ENCODE results near the gene BEND2. TPM values are rescaled to one million over a fixed set of nuclear protein-coding genes. Genes with fewer than 3 reads are reported as not detected.

The BEND2 gene
- total and polyA plus RNA-seq, 10 of the 15 experiments (the other 5 are each of a cell fraction or from before 2014, with no cell fraction given) = not detected

DNA sequence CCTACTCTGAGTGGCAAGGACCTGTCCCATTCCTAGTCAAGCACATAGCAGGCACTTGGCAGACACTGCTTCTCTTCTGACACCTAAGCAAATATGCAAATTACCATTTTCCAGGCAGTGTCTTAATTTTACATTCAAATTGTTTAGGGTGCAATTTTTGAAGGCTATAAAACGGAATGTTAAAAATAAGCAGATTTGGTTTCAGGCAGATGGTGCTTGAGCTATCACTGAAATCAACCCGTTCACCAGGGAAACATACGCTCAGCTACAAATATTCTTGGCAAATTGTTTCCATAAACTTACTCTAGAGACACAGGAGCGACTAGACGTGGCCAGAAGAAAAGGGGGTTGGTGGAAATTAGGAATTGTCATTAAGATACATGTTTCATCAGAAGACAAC lies 45.7 kb downstream of the BEND2 start (continued):
- TF ChIP-seq, protein P1, sequence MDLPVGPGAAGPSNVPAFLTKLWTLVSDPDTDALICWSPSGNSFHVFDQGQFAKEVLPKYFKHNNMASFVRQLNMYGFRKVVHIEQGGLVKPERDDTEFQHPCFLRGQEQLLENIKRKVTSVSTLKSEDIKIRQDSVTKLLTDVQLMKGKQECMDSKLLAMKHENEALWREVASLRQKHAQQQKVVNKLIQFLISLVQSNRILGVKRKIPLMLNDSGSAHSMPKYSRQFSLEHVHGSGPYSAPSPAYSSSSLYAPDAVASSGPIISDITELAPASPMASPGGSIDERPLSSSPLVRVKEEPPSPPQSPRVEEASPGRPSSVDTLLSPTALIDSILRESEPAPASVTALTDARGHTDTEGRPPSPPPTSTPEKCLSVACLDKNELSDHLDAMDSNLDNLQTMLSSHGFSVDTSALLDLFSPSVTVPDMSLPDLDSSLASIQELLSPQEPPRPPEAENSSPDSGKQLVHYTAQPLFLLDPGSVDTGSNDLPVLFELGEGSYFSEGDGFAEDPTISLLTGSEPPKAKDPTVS (IDR thresholded peaks at IDR 0.05; ENCODE audit: low read depth, low read length) = no peak

DNA sequence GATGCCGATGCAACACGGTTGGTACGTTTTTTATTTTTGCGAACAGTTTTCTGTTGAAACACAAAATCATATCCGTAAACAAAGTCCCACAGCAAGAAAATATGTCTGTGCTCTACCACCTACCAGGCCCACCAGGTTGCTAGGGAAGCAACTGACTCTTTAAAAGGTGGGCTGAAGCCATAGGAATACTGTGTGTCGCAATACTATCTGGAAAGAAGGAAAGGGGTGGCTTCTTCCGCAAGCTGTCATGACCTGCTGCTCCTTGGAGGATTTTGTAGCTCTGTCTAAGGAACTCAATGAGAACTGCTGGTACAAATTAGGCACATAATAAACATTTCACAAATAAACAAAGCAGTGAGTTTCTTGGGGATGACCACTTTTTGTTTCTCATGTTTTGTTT lies 46.5 kb downstream of the BEND2 start:
- no TSS peak for BruUV-seq (replicated peaks)
- no peaks in the 10 kb centered on the region for H3K36me3 ChIP-seq (ENCODE audit: control insufficient read depth in 2 of 2, insufficient read depth in 2 of 2, low read length in 1 of 2)
- in situ Hi-C loops (cut with MboI) (no loop called here), intact Hi-C loops (cut with micrococcal nuclease; ENCODE audit: unreplicated experiment) (no loop called here)
- ChIA-PET RAD21 (ENCODE audit: unreplicated experiment) (no interaction called here), SMC1A (ENCODE audit: uncharacterized antibody, unreplicated experiment) (no interaction called here), POLR2A (no interaction called here), CTCF (no interaction called here)
- WGBS (ENCODE audit: insufficient coverage, insufficient replicate concordance, low lambda C conversion rate, missing lambda C conversion rate) = 62% methylated on average over 7 of the region's 7 CpGs
- H3K4me1 ChIP-seq (ENCODE audit: control insufficient read depth, insufficient read depth, low read length) = no peaks in the 10 kb centered on the region
- H3K79me2 ChIP-seq (ENCODE audit: control insufficient read depth, insufficient read depth, low read length) = no peaks in the 10 kb centered on the region
- H3K27me3 ChIP-seq (replicated peaks in 1 of 2; ENCODE audit: control insufficient read depth in 2 of 2, insufficient read depth in 2 of 2, low read length in 1 of 2) = no peaks in the 10 kb centered on the region
- H2AFZ ChIP-seq (ENCODE audit: control insufficient read depth, low read depth, low read length) = no peak overlapping the region
- ATAC-seq (no peak), DNase-seq (ENCODE audit: low read depth, low spot score) (no peak), FAIRE-seq (no peak)
- H3K4me2 ChIP-seq (ENCODE audit: control insufficient read depth, insufficient read depth) = no peak overlapping the region
- no peak overlapping the region for H3K27ac ChIP-seq (ENCODE audit: control insufficient read depth, insufficient read depth)
- no peaks in the 10 kb centered on the region for H4K20me1 ChIP-seq (ENCODE audit: control insufficient read depth, insufficient read depth)
- no peak overlapping the region for H3K4me3 ChIP-seq
- no peaks in the 10 kb centered on the region for H3K9me3 ChIP-seq (replicated peaks; ENCODE audit: control insufficient read depth, insufficient read depth, low read length)
- no peak overlapping the region for H3K9ac ChIP-seq (ENCODE audit: control insufficient read depth, insufficient read depth, low read length)
- TF ChIP-seq, protein P2, sequence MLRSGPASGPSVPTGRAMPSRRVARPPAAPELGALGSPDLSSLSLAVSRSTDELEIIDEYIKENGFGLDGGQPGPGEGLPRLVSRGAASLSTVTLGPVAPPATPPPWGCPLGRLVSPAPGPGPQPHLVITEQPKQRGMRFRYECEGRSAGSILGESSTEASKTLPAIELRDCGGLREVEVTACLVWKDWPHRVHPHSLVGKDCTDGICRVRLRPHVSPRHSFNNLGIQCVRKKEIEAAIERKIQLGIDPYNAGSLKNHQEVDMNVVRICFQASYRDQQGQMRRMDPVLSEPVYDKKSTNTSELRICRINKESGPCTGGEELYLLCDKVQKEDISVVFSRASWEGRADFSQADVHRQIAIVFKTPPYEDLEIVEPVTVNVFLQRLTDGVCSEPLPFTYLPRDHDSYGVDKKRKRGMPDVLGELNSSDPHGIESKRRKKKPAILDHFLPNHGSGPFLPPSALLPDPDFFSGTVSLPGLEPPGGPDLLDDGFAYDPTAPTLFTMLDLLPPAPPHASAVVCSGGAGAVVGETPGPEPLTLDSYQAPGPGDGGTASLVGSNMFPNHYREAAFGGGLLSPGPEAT (IDR thresholded peaks at IDR 0.05; ENCODE audit: low read depth) = no peak
- TF ChIP-seq PAX8 (IDR thresholded peaks at IDR 0.05) (no peak), POLR2AphosphoS5 (IDR thresholded peaks at IDR 0.05; ENCODE audit: low read length) (no peak), SUZ12 (IDR thresholded peaks at IDR 0.05; ENCODE audit: unreplicated experiment) (no peak), HDAC6 (IDR thresholded peaks at IDR 0.05; ENCODE audit: unreplicated experiment) (no peak)
- TF ChIP-seq, protein P3, sequence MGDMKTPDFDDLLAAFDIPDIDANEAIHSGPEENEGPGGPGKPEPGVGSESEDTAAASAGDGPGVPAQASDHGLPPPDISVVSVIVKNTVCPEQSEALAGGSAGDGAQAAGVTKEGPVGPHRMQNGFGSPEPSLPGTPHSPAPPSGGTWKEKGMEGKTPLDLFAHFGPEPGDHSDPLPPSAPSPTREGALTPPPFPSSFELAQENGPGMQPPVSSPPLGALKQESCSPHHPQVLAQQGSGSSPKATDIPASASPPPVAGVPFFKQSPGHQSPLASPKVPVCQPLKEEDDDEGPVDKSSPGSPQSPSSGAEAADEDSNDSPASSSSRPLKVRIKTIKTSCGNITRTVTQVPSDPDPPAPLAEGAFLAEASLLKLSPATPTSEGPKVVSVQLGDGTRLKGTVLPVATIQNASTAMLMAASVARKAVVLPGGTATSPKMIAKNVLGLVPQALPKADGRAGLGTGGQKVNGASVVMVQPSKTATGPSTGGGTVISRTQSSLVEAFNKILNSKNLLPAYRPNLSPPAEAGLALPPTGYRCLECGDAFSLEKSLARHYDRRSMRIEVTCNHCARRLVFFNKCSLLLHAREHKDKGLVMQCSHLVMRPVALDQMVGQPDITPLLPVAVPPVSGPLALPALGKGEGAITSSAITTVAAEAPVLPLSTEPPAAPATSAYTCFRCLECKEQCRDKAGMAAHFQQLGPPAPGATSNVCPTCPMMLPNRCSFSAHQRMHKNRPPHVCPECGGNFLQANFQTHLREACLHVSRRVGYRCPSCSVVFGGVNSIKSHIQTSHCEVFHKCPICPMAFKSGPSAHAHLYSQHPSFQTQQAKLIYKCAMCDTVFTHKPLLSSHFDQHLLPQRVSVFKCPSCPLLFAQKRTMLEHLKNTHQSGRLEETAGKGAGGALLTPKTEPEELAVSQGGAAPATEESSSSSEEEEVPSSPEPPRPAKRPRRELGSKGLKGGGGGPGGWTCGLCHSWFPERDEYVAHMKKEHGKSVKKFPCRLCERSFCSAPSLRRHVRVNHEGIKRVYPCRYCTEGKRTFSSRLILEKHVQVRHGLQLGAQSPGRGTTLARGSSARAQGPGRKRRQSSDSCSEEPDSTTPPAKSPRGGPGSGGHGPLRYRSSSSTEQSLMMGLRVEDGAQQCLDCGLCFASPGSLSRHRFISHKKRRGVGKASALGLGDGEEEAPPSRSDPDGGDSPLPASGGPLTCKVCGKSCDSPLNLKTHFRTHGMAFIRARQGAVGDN (IDR thresholded peaks at IDR 0.05) = no peak
- TF ChIP-seq, protein P4, sequence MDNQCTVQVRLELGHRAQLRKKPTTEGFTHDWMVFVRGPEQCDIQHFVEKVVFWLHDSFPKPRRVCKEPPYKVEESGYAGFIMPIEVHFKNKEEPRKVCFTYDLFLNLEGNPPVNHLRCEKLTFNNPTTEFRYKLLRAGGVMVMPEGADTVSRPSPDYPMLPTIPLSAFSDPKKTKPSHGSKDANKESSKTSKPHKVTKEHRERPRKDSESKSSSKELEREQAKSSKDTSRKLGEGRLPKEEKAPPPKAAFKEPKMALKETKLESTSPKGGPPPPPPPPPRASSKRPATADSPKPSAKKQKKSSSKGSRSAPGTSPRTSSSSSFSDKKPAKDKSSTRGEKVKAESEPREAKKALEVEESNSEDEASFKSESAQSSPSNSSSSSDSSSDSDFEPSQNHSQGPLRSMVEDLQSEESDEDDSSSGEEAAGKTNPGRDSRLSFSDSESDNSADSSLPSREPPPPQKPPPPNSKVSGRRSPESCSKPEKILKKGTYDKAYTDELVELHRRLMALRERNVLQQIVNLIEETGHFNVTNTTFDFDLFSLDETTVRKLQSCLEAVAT (IDR thresholded peaks at IDR 0.05) = no peak
- TF ChIP-seq, protein P5, sequence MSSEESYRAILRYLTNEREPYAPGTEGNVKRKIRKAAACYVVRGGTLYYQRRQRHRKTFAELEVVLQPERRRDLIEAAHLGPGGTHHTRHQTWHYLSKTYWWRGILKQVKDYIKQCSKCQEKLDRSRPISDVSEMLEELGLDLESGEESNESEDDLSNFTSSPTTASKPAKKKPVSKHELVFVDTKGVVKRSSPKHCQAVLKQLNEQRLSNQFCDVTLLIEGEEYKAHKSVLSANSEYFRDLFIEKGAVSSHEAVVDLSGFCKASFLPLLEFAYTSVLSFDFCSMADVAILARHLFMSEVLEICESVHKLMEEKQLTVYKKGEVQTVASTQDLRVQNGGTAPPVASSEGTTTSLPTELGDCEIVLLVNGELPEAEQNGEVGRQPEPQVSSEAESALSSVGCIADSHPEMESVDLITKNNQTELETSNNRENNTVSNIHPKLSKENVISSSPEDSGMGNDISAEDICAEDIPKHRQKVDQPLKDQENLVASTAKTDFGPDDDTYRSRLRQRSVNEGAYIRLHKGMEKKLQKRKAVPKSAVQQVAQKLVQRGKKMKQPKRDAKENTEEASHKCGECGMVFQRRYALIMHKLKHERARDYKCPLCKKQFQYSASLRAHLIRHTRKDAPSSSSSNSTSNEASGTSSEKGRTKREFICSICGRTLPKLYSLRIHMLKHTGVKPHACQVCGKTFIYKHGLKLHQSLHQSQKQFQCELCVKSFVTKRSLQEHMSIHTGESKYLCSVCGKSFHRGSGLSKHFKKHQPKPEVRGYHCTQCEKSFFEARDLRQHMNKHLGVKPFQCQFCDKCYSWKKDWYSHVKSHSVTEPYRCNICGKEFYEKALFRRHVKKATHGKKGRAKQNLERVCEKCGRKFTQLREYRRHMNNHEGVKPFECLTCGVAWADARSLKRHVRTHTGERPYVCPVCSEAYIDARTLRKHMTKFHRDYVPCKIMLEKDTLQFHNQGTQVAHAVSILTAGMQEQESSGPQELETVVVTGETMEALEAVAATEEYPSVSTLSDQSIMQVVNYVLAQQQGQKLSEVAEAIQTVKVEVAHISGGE (CRISPR knock-in tag; IDR thresholded peaks at IDR 0.05) = no peak

Data from GM12878 (cell line).